K562 (cell line): ENCODE data around the gene CAV1. TPM values are rescaled to one million over a fixed set of nuclear protein-coding genes. Genes with fewer than 3 reads are reported as not detected.

Experiments used
- ASH1L ChIP-seq: fragments of 450-650 bp; IDR thresholded peaks from 2 replicates; pipeline ENCODE4 v1.6.1; 2018; ENCODE audit warnings: borderline replicate concordance, mild to moderate bottlenecking, low read depth; ENCODE audit not compliant: partially characterized antibody
- BRD4 ChIP-seq: fragments of 200-600 bp; sonication (generic); IDR thresholded peaks from 2 replicates; pipeline ENCODE4 v1.6.1; 2017; ENCODE audit warnings: inconsistent platforms
- CBX3 ChIP-seq, 2 experiments: IDR thresholded peaks; 1 replicate in 1 of 2; 2 replicates in 1 of 2; pipeline ENCODE4 v1.6.1; 2012; ENCODE audit warnings: inconsistent platforms in 2 of 2, low read length in 2 of 2, borderline replicate concordance in 1 of 2, control low read depth in 1 of 2
- DMBX1 ChIP-seq: fragments of 250-450 bp; sonication (Bioruptor Pico); IDR thresholded peaks from 2 replicates; pipeline ENCODE4 v1.8.0; 2022; ENCODE audit warnings: inconsistent platforms, mild to moderate bottlenecking, moderate library complexity, borderline replicate concordance
- ETV1 ChIP-seq: fragments of 450-650 bp; conservative IDR thresholded peaks from 2 replicates; pipeline ENCODE4 v1.6.1; 2016; ENCODE audit warnings: missing genetic modification characterization, control low read depth, low read depth, missing compliant biosample characterization
- HDGF ChIP-seq: fragments of 450-650 bp; IDR thresholded peaks from 2 replicates; pipeline ENCODE4 v1.6.1; 2016
- KAT2B ChIP-seq: IDR thresholded peaks from one replicate; pipeline ENCODE4 v1.6.1; 2012; ENCODE audit warnings: low read depth, mild to moderate bottlenecking, control low read depth, inconsistent platforms, low read length, moderate library complexity
- MAFG ChIP-seq: fragments of 450-650 bp; conservative IDR thresholded peaks from 2 replicates; pipeline ENCODE4 v1.6.1; 2016; ENCODE audit warnings: missing genetic modification characterization, missing compliant biosample characterization
- NFIC ChIP-seq: fragments of 450-650 bp; IDR thresholded peaks from 2 replicates; pipeline ENCODE4 v1.6.1; 2017; ENCODE audit warnings: mild to moderate bottlenecking, inconsistent platforms
- NFXL1 ChIP-seq: fragments of 450-650 bp; formaldehyde crosslinking; IDR thresholded peaks from 2 replicates; pipeline ENCODE4 v1.4.0; 2021; ENCODE audit warnings: mild to moderate bottlenecking
- PBX2 ChIP-seq, 2 experiments: IDR thresholded peaks in 1 of 2; conservative IDR thresholded peaks in 1 of 2; 2 replicates each; pipeline ENCODE4 v1.6.1; 2016; ENCODE audit warnings: low read depth in 2 of 2, mild to moderate bottlenecking in 1 of 2, missing compliant biosample characterization in 1 of 2, missing genetic modification characterization in 1 of 2, moderate library complexity in 1 of 2
- PHTF2 ChIP-seq: fragments of 250-450 bp; sonication (Bioruptor Pico); IDR thresholded peaks from 2 replicates; pipeline ENCODE4 v1.5.0; 2021; ENCODE audit warnings: mild to moderate bottlenecking
- RB1 ChIP-seq: fragments of 450-650 bp; IDR thresholded peaks from 2 replicates; pipeline ENCODE4 v1.6.1; 2017; ENCODE audit warnings: low read depth, mild to moderate bottlenecking
- TCF3 ChIP-seq: sonication (generic); formaldehyde crosslinking; IDR thresholded peaks from 2 replicates; pipeline ENCODE4 v1.4.0; 2020; ENCODE audit warnings: mild to moderate bottlenecking, missing genetic modification reagents
- TSC22D4 ChIP-seq: fragments of 450-650 bp; IDR thresholded peaks from 2 replicates; pipeline ENCODE4 v1.6.1; 2016; ENCODE audit warnings: missing genetic modification characterization, missing biosample characterization, control low read depth
- ZNF318 ChIP-seq, 2 experiments: fragments of 450-650 bp; IDR thresholded peaks; 2 replicates each; pipeline ENCODE4 v1.6.1; 2016; ENCODE audit warnings: mild to moderate bottlenecking in 2 of 2, borderline replicate concordance in 1 of 2, low read depth in 1 of 2, moderate library complexity in 1 of 2
- ZNF780A ChIP-seq: fragments of 250-450 bp; sonication (Bioruptor Pico); IDR thresholded peaks from 2 replicates; pipeline ENCODE4 v1.5.0; 2021; ENCODE audit warnings: mild to moderate bottlenecking
- polyA plus RNA-seq, 8 experiments: library from polyadenylated mRNA; depleted of rRNA in 4 of 8; stranded (reverse) in 5 of 8; unstranded in 3 of 8; fragments of >200 nt; fragmentation: Nextera tagmentation in 2 of 8; fragmentation: Illumina TruSeq in 1 of 8; extraction: Ambion mirVana in 2 of 8; extraction: Trizol in 1 of 8; gene quantifications; 2 replicates each; pipeline versions ENCODE4 v1.2.1 to v1.2.3, GENCODE V29; 2011 to 2014; ENCODE audit warnings: inconsistent platforms in 1 of 8, missing spikeins in 1 of 8
- total RNA-seq, 7 experiments: library from RNA; depleted of rRNA in 6 of 7; stranded (reverse); fragments of >200 nt in 6 of 7; fragmentation: Illumina TruSeq in 2 of 7; extraction: Trizol in 2 of 7; gene quantifications; 2 replicates each; pipeline versions ENCODE4 v1.2.1 to v1.2.3, GENCODE V29; 2011 to 2021; ENCODE audit warnings: low replicate concordance in 1 of 7

The CAV1 gene
- total and polyA plus RNA-seq, 9 of the 15 experiments (the other 6 are each of a cell fraction or from before 2014, with no cell fraction given): 0.08 to 1.5 (median 0.63) TPM

- TF ChIP-seq ZNF318 (IDR thresholded peaks at IDR 0.05; ENCODE audit: borderline replicate concordance in 1 of 2, low read depth in 1 of 2) (no peak), CBX3 (IDR thresholded peaks at IDR 0.05; ENCODE audit: borderline replicate concordance in 1 of 2, low read length in 2 of 2) (no peak), NFIC (peak; percentile 46), ETV1 (no peak), ZNF780A (no peak), NFXL1 (CRISPR knock-in tag) (no peak), HDGF (no peak), MAFG (tag) (no peak), BRD4 (no peak), TCF3 (CRISPR knock-in tag) (peak; percentile 35), PHTF2 (CRISPR knock-in tag) (no peak), ASH1L (no peak), KAT2B (no peak), PBX2 (CRISPR knock-in tag; IDR thresholded peaks at IDR 0.05; ENCODE audit: low read depth) (no peak), PBX2 (tag; conservative IDR thresholded peaks at IDR 0.05; ENCODE audit: low read depth) (no peak), DMBX1 (CRISPR knock-in tag) (no peak), RB1 (peak; percentile 98), TSC22D4 (tag) (no peak)
Observed at GRCh38 chr7:116525913-116526861, 1.4 kb downstream of the CAV1 start (continued).
